IPS-NIHi7 (cell line): ENCODE measurements around the gene TIMM23.
"Not testable (repeated sequence)": the region's sequence is repeated elsewhere in the genome, so short reads cannot be mapped to it uniquely, and the experiment has no call there.

ENCODE experiments used
- DNase-seq: peaks from one replicate; pipeline ENCODE4 v3.0.0; 2012; ENCODE audit warnings: mixed read lengths; ENCODE audit errors: extremely low spot score

Gene TIMM23

GRCh38 chr10:46022978-46023702 lies 50.9 kb downstream of the TIMM23 start:
- peak; percentile 89 for DNase-seq

- DNase-seq: no peak
These were observed 52.7 kb downstream of the TIMM23 start for GRCh38 chr10:46024948-46025347.

- DNase-seq: no peak
These were observed 53.1 kb downstream of the TIMM23 start for GRCh38 chr10:46025406-46025805.

GRCh38 chr10:46026106-46026505 lies 53.8 kb downstream of the TIMM23 start:
- no peak for DNase-seq

- peak; percentile 34 for DNase-seq
These were observed 56.5 kb downstream of the TIMM23 start for GRCh38 chr10:46028584-46029460.

GRCh38 chr10:46029461-46030030 lies 57.3 kb downstream of the TIMM23 start:
- DNase-seq: no peak

GRCh38 chr10:46030091-46030937 lies 58.0 kb downstream of the TIMM23 start, which contains the start of gene NCOA4:
Gene NCOA4, minus strand, starts transcription at chr10:46030623. Its CDS starts 13,943 bp downstream, at chr10:46016680.
- DNase-seq: peak; percentile 96

GRCh38 chr10:46031648-46032532 lies 59.6 kb downstream of the TIMM23 start:
- no peak for DNase-seq

GRCh38 chr10:46033602-46034011 lies 61.3 kb downstream of the TIMM23 start:
- DNase-seq: no peak

GRCh38 chr10:46035923-46036849 lies 63.9 kb downstream of the TIMM23 start:
- DNase-seq: no peak

- DNase-seq: no peak
These were observed 65.0 kb downstream of the TIMM23 start for GRCh38 chr10:46037107-46037825.

GRCh38 chr10:46040004-46040403 lies 67.7 kb downstream of the TIMM23 start:
- no peak for DNase-seq

GRCh38 chr10:46042527-46042926 lies 70.2 kb downstream of the TIMM23 start:
- DNase-seq: no peak

GRCh38 chr10:46046261-46046660 lies 74.0 kb downstream of the TIMM23 start, which contains the start of gene MSMB:
Gene MSMB, minus strand, starts transcription at chr10:46046269. Its CDS starts 32 bp downstream, at chr10:46046237.
- DNase-seq: no peak

- no peak for DNase-seq
These were observed 75.9 kb downstream of the TIMM23 start for GRCh38 chr10:46048152-46048551.

GRCh38 chr10:46049497-46049831 lies 77.2 kb downstream of the TIMM23 start:
- not testable (repeated sequence) for DNase-seq

GRCh38 chr10:46050941-46051623 lies 78.8 kb downstream of the TIMM23 start:
- DNase-seq: no peak
